Spleen (tissue), 11 donors: Measurements from ENCODE around the gene LRRC3. TPM values are rescaled to one million over a fixed set of nuclear protein-coding genes. Genes with fewer than 3 reads are reported as not detected.
A peak's percentile ranks its signal among the peaks of the same experiment; 100 is the strongest.

Experiments
- DNase-seq: peaks from one replicate; pipeline ENCODE4 v3.0.0-alpha.2; 2020
- H3K27ac ChIP-seq, 8 donors: fragments of 200-600 bp; sonication (generic) in 7 of 8; 1 replicate in 4 of 8; 2 replicates in 4 of 8; pipeline versions ENCODE4 v1.5.0 to v1.8.0; 2016 to 2021; ENCODE audit warnings: inconsistent platforms in 4 of 8, mild to moderate bottlenecking in 4 of 8, moderate library complexity in 1 of 8
- H3K27me3 ChIP-seq, 7 donors: fragments of 200-600 bp; sonication (generic) in 6 of 7; replicated peaks in 1 of 7; 1 replicate in 4 of 7; 2 replicates in 3 of 7; pipeline versions ENCODE4 v1.5.0 to v1.8.0; 2016 to 2021; ENCODE audit warnings: inconsistent platforms in 3 of 7, mild to moderate bottlenecking in 1 of 7
- H3K36me3 ChIP-seq, 6 donors: fragments of 200-600 bp; sonication (generic) in 5 of 6; 1 replicate in 4 of 6; 2 replicates in 2 of 6; pipeline versions ENCODE4 v1.5.0 to v1.8.0; 2016 to 2021; ENCODE audit warnings: inconsistent platforms in 2 of 6
- H3K4me1 ChIP-seq, 6 donors: fragments of 200-600 bp; sonication (generic) in 5 of 6; 1 replicate in 3 of 6; 2 replicates in 3 of 6; pipeline versions ENCODE4 v1.5.0 to v1.8.0; 2016 to 2021; ENCODE audit warnings: inconsistent platforms in 3 of 6
- H3K4me3 ChIP-seq, 8 donors: fragments of 200-600 bp; sonication (generic) in 7 of 8; 1 replicate in 4 of 8; 2 replicates in 4 of 8; pipeline versions ENCODE4 v1.5.0 to v1.8.0; 2016 to 2021; ENCODE audit warnings: inconsistent platforms in 4 of 8, mild to moderate bottlenecking in 4 of 8, moderate library complexity in 2 of 8
- H3K9me3 ChIP-seq, 8 donors: fragments of 200-600 bp; sonication (generic) in 7 of 8; 1 replicate in 4 of 8; 2 replicates in 4 of 8; pipeline versions ENCODE4 v1.5.0 to v1.8.0; 2016 to 2021; ENCODE audit warnings: inconsistent platforms in 4 of 8
- CTCF ChIP-seq, 11 experiments: fragments of 200-600 bp in 7 of 11; fragments of 450-650 bp in 4 of 11; sonication (generic) in 4 of 11; IDR thresholded peaks in 8 of 11; conservative IDR thresholded peaks in 3 of 11; 1 replicate in 7 of 11; 2 replicates in 4 of 11; pipeline versions ENCODE4 v1.4.0 to v1.8.0; 2016 to 2021; ENCODE audit warnings: antibody characterized with exemption in 11 of 11, inconsistent platforms in 4 of 11, mild to moderate bottlenecking in 1 of 11
- POLR2A ChIP-seq, 3 donors: fragments of 450-650 bp; IDR thresholded peaks; one replicate each; pipeline ENCODE4 v1.5.1; 2017; ENCODE audit warnings: antibody characterized with exemption in 3 of 3, mild to moderate bottlenecking in 1 of 3
- POLR2AphosphoS5 ChIP-seq, 3 donors: sonication (generic); formaldehyde crosslinking; IDR thresholded peaks; one replicate each; pipeline ENCODE4 v1.5.1; 2017; ENCODE audit warnings: antibody characterized with exemption in 3 of 3
- WGBS, 5 donors: extraction: QIAGEN DNeasy Blood & Tissue Kit in 3 of 5; methylation state at CpG; one replicate each; pipeline versions ENCODE4 v1.1.5 to v1.1.7; 2013 to 2018; 5-methylcytosine and 5-hydroxymethylcytosine counted together
- intact Hi-C: fragments of 100-400 bp; cut with DNase I; formaldehyde crosslinking; loops from one replicate; pipeline ENCODE4 v1.15.0; 2023; ENCODE audit warnings: low total_unique reads
- polyA plus RNA-seq, 3 donors: library from polyadenylated mRNA; stranded (reverse); fragments of 200-250 nt; gene quantifications; one replicate each; pipeline ENCODE4 v1.2.1, GENCODE V29; 2013
- total RNA-seq, 7 donors: library from RNA; depleted of rRNA in 3 of 7; stranded (reverse); fragments of >200 nt in 3 of 7; fragmentation: NEBNext Ultra II Directional in 4 of 7; extraction: Animal tissue kit (Norgen Biotek cat#: 25700) in 4 of 7; gene quantifications; one replicate each; pipeline versions ENCODE4 v1.1.0 to v1.2.1, GENCODE V29; 2016 to 2021
- donor health status: healthy with polysubstance abuse.
- donor health status: DM: no; HTN: no; CAD: no; lungs with moderate emphysema.
- donor health status: DM: no; HTN: no; CAD: no.
- donor health status: Bipolar disorder and iron deficiency.
- donor health status: healthy.
- donor health status: DM: no; HTN: no; CAD: no.
- donor health status: DM: yes; HTN: yes; CAD: no.

Gene LRRC3
- total and polyA plus RNA-seq, 10 donors: 0.24 to 4.9 (median 2.5) TPM

- H3K4me3 ChIP-seq: no peak overlapping the region
- 52 to 73% (median 60%) methylated on average over 3 of the region's 3 CpGs for WGBS, 5 donors
- H3K9me3 ChIP-seq: peaks cover 2 to 36% (median 25%) of the 10 kb centered on the region in 8 donors
- H3K27me3 ChIP-seq: peaks cover 0 to 10% (median 0%) of the 10 kb centered on the region in 7 donors
- peaks cover 0 to 29% (median 8%) of the 10 kb centered on the region in 6 donors for H3K4me1 ChIP-seq
- TF ChIP-seq POLR2AphosphoS5 (IDR thresholded peaks at IDR 0.05): no peak
- peak; percentile 75 for DNase-seq
- no peak overlapping the region for H3K27ac ChIP-seq
- intact Hi-C loops: no loop called here
- peaks cover 0 to 62% (median 6%) of the 10 kb centered on the region in 6 donors for H3K36me3 ChIP-seq
Observed at GRCh38 chr21:44428281-44428960, 26.9 kb upstream of the LRRC3 start.

GRCh38 chr21:44429894-44430293 is 25.4 kb upstream of the LRRC3 start:
- peaks cover 0 to 17% (median 5%) of the 10 kb centered on the region in 6 donors for H3K4me1 ChIP-seq
- H3K27ac ChIP-seq: no peak overlapping the region
- H3K9me3 ChIP-seq: peaks cover 2 to 36% (median 25%) of the 10 kb centered on the region in 8 donors
- intact Hi-C loops: loop anchor here (10.0 kb wide), 1 partner anchor 95 kb away; the partner anchor contains the start of gene CFAP410
- 67 to 84% (median 73%) methylated on average over 1 of the region's 1 CpG for WGBS, 5 donors
- peaks cover 0 to 10% (median 0%) of the 10 kb centered on the region in 7 donors for H3K27me3 ChIP-seq
- no peak for TF ChIP-seq CTCF (IDR thresholded peaks at IDR 0.05 in 8 of 11, conservative IDR thresholded peaks at IDR 0.05 in 3 of 11)
- TF ChIP-seq POLR2AphosphoS5 (IDR thresholded peaks at IDR 0.05): no peak
- TF ChIP-seq POLR2A (IDR thresholded peaks at IDR 0.05): no peak
- DNase-seq: no peak
- no peak overlapping the region for H3K4me3 ChIP-seq
- H3K36me3 ChIP-seq: peaks cover 0 to 62% (median 5%) of the 10 kb centered on the region in 6 donors

- WGBS, 5 donors: 84 to 91% (median 91%) methylated on average over 4 of the region's 4 CpGs
- H3K4me1 ChIP-seq: peaks cover 0 to 12% (median 5%) of the 10 kb centered on the region in 6 donors
- H3K4me3 ChIP-seq: no peak overlapping the region
- H3K27me3 ChIP-seq: peaks cover 0 to 4% (median 0%) of the 10 kb centered on the region in 7 donors
- peaks cover 2 to 36% (median 25%) of the 10 kb centered on the region in 8 donors for H3K9me3 ChIP-seq
- H3K27ac ChIP-seq: no peak overlapping the region
- no peak for TF ChIP-seq CTCF (IDR thresholded peaks at IDR 0.05 in 8 of 11, conservative IDR thresholded peaks at IDR 0.05 in 3 of 11)
- TF ChIP-seq POLR2AphosphoS5 (IDR thresholded peaks at IDR 0.05): no peak
- TF ChIP-seq POLR2A (IDR thresholded peaks at IDR 0.05): no peak
- DNase-seq: no peak
- peaks cover 0 to 62% (median 13%) of the 10 kb centered on the region in 6 donors for H3K36me3 ChIP-seq
- intact Hi-C loops: loop anchor here (10.0 kb wide), 1 partner anchor 96 kb away; the partner anchor contains the start of gene CFAP410
Observed at GRCh38 chr21:44431300-44431699, 24.0 kb upstream of the LRRC3 start.

GRCh38 chr21:44432841-44433790 is 22.2 kb upstream of the LRRC3 start:
- DNase-seq: peak; percentile 69

More at GRCh38 chr21:44432841-44433790, 22.2 kb upstream of the LRRC3 start:
- H3K36me3 ChIP-seq: peaks cover 0 to 64% (median 26%) of the 10 kb centered on the region in 6 donors
- WGBS, 5 donors: 78 to 86% (median 83%) methylated on average over 30 to 34 of the region's 34 CpGs
- H3K27me3 ChIP-seq: peaks cover 0 to 4% (median 0%) of the 10 kb centered on the region in 7 donors
- H3K27ac ChIP-seq: peak overlapping the region in 5 of 8 donors; percentile 27 to 48 (median 33)
- TF ChIP-seq CTCF (IDR thresholded peaks at IDR 0.05 in 8 of 11, conservative IDR thresholded peaks at IDR 0.05 in 3 of 11) (no peak), POLR2AphosphoS5 (IDR thresholded peaks at IDR 0.05) (peak in 1 of 3 donors; percentile 67)
- peaks cover 2 to 33% (median 25%) of the 10 kb centered on the region in 8 donors for H3K9me3 ChIP-seq
- H3K4me3 ChIP-seq: no peak overlapping the region
- peaks cover 0 to 12% (median 5%) of the 10 kb centered on the region in 6 donors for H3K4me1 ChIP-seq
- intact Hi-C loops: loop anchor here (10.0 kb wide), 1 partner anchor 98 kb away; the partner anchor contains the start of gene CFAP410
